ENCODE data around the gene ZNF492.
"Not testable (repeated sequence)": the region's sequence is repeated elsewhere in the genome, so short reads cannot be mapped to it uniquely, and the experiment has no call there.

The ZNF492 gene

GRCh38 chr19:22605275-22606211 lies 28.6 kb upstream of the ZNF492 start:
- 70 to 72% methylated on average over 12 of the region's 12 CpGs for WGBS, 2 experiments
- H3K9me3 ChIP-seq (ENCODE audit: control insufficient read depth, low read length), result peaks cover 24% of the 10 kb centered on the region
- no peaks in the 10 kb centered on the region for H3K36me3 ChIP-seq (ENCODE audit: control insufficient read depth, insufficient read depth, low read length)
- no peak overlapping the region for H3K4me3 ChIP-seq (ENCODE audit: insufficient read depth, low read depth, low read length)
- H3K27ac ChIP-seq (ENCODE audit: insufficient read depth, low read depth, low read length, poor library complexity, severe bottlenecking), result no peak overlapping the region
- no peaks in the 10 kb centered on the region for H3K27me3 ChIP-seq (ENCODE audit: control insufficient read depth, insufficient read depth, low read length, poor library complexity, severe bottlenecking)
- H3K4me1 ChIP-seq (ENCODE audit: control insufficient read depth, insufficient read depth, low read length), result no peaks in the 10 kb centered on the region

GRCh38 chr19:22606212-22606553 lies 27.9 kb upstream of the ZNF492 start:
- H3K9me3 ChIP-seq (ENCODE audit: control insufficient read depth, low read length), result peaks cover 27% of the 10 kb centered on the region
- no peak overlapping the region for H3K27ac ChIP-seq (ENCODE audit: insufficient read depth, low read depth, low read length, poor library complexity, severe bottlenecking)
- no peaks in the 10 kb centered on the region for H3K27me3 ChIP-seq (ENCODE audit: control insufficient read depth, insufficient read depth, low read length, poor library complexity, severe bottlenecking)
- H3K4me1 ChIP-seq (ENCODE audit: control insufficient read depth, insufficient read depth, low read length), result no peaks in the 10 kb centered on the region
- 32 to 40% methylated on average over 2 of the region's 2 CpGs for WGBS, 2 experiments
- H3K4me3 ChIP-seq (ENCODE audit: insufficient read depth, low read depth, low read length), result no peak overlapping the region
- H3K36me3 ChIP-seq (ENCODE audit: control insufficient read depth, insufficient read depth, low read length), result no peaks in the 10 kb centered on the region

- H3K27me3 ChIP-seq (ENCODE audit: control insufficient read depth, insufficient read depth, low read length, poor library complexity, severe bottlenecking), result no peaks in the 10 kb centered on the region
- peaks cover 26% of the 10 kb centered on the region for H3K9me3 ChIP-seq (ENCODE audit: control insufficient read depth, low read length)
- no peaks in the 10 kb centered on the region for H3K36me3 ChIP-seq (ENCODE audit: control insufficient read depth, insufficient read depth, low read length)
- no peak overlapping the region for H3K27ac ChIP-seq (ENCODE audit: insufficient read depth, low read depth, low read length, poor library complexity, severe bottlenecking)
- WGBS, 2 experiments, result 55 to 56% methylated on average over 6 of the region's 6 CpGs
- no peak overlapping the region for H3K4me3 ChIP-seq (ENCODE audit: insufficient read depth, low read depth, low read length)
- no peaks in the 10 kb centered on the region for H3K4me1 ChIP-seq (ENCODE audit: control insufficient read depth, insufficient read depth, low read length)
Observed at GRCh38 chr19:22606954-22607652, 27.0 kb upstream of the ZNF492 start.

GRCh38 chr19:22607653-22608430 lies 26.3 kb upstream of the ZNF492 start:
- 69 to 71% methylated on average over 18 of the region's 18 CpGs for WGBS, 2 experiments
- Histone ChIP-seq H3K4me3 (ENCODE audit: insufficient read depth, low read depth, low read length) (no peak overlapping the region), H3K36me3 (ENCODE audit: control insufficient read depth, insufficient read depth, low read length) (no peaks in the 10 kb centered on the region), H3K9me3 (ENCODE audit: control insufficient read depth, low read length) (peaks cover 21% of the 10 kb centered on the region), H3K4me1 (ENCODE audit: control insufficient read depth, insufficient read depth, low read length) (no peaks in the 10 kb centered on the region), H3K27me3 (ENCODE audit: control insufficient read depth, insufficient read depth, low read length, poor library complexity, severe bottlenecking) (no peaks in the 10 kb centered on the region), H3K27ac (ENCODE audit: insufficient read depth, low read depth, low read length, poor library complexity, severe bottlenecking) (no peak overlapping the region)

- 75 to 81% methylated on average over 7 of the region's 7 CpGs for WGBS, 2 experiments
- H3K27ac ChIP-seq (ENCODE audit: insufficient read depth, low read depth, low read length, poor library complexity, severe bottlenecking), result no peak overlapping the region
- H3K4me1 ChIP-seq (ENCODE audit: control insufficient read depth, insufficient read depth, low read length), result no peaks in the 10 kb centered on the region
- H3K4me3 ChIP-seq (ENCODE audit: insufficient read depth, low read depth, low read length), result no peak overlapping the region
- peaks cover 21% of the 10 kb centered on the region for H3K9me3 ChIP-seq (ENCODE audit: control insufficient read depth, low read length)
- no peaks in the 10 kb centered on the region for H3K36me3 ChIP-seq (ENCODE audit: control insufficient read depth, insufficient read depth, low read length)
- no peaks in the 10 kb centered on the region for H3K27me3 ChIP-seq (ENCODE audit: control insufficient read depth, insufficient read depth, low read length, poor library complexity, severe bottlenecking)
Observed at GRCh38 chr19:22608441-22608840, 25.7 kb upstream of the ZNF492 start.

- no peaks in the 10 kb centered on the region for H3K36me3 ChIP-seq (ENCODE audit: control insufficient read depth, insufficient read depth, low read length)
- H3K9me3 ChIP-seq (ENCODE audit: control insufficient read depth, low read length), result peaks cover 16% of the 10 kb centered on the region
- no peak overlapping the region for H3K27ac ChIP-seq (ENCODE audit: insufficient read depth, low read depth, low read length, poor library complexity, severe bottlenecking)
- H3K4me3 ChIP-seq (ENCODE audit: insufficient read depth, low read depth, low read length), result no peak overlapping the region
- H3K27me3 ChIP-seq (ENCODE audit: control insufficient read depth, insufficient read depth, low read length, poor library complexity, severe bottlenecking), result no peaks in the 10 kb centered on the region
- 78 to 79% methylated on average over 4 of the region's 4 CpGs for WGBS, 2 experiments
- H3K4me1 ChIP-seq (ENCODE audit: control insufficient read depth, insufficient read depth, low read length), result no peaks in the 10 kb centered on the region
Observed at GRCh38 chr19:22609630-22610029, 24.5 kb upstream of the ZNF492 start.

GRCh38 chr19:22610121-22610520 lies 24.0 kb upstream of the ZNF492 start:
- no peak overlapping the region for H3K4me3 ChIP-seq (ENCODE audit: insufficient read depth, low read depth, low read length)
- WGBS, 2 experiments, result 47 to 53% methylated on average over 2 of the region's 2 CpGs
- H3K4me1 ChIP-seq (ENCODE audit: control insufficient read depth, insufficient read depth, low read length), result no peaks in the 10 kb centered on the region
- no peaks in the 10 kb centered on the region for H3K36me3 ChIP-seq (ENCODE audit: control insufficient read depth, insufficient read depth, low read length)
- no peaks in the 10 kb centered on the region for H3K27me3 ChIP-seq (ENCODE audit: control insufficient read depth, insufficient read depth, low read length, poor library complexity, severe bottlenecking)
- no peak overlapping the region for H3K27ac ChIP-seq (ENCODE audit: insufficient read depth, low read depth, low read length, poor library complexity, severe bottlenecking)
- H3K9me3 ChIP-seq (ENCODE audit: control insufficient read depth, low read length), result peaks cover 16% of the 10 kb centered on the region

GRCh38 chr19:22612316-22612715 lies 21.8 kb upstream of the ZNF492 start:
- no peak overlapping the region for H3K27ac ChIP-seq (ENCODE audit: insufficient read depth, low read depth, low read length, poor library complexity, severe bottlenecking)
- 37 to 38% methylated on average over 1 of the region's 1 CpG for WGBS, 2 experiments
- H3K36me3 ChIP-seq (ENCODE audit: control insufficient read depth, insufficient read depth, low read length), result no peaks in the 10 kb centered on the region
- H3K27me3 ChIP-seq (ENCODE audit: control insufficient read depth, insufficient read depth, low read length, poor library complexity, severe bottlenecking), result no peaks in the 10 kb centered on the region
- H3K4me3 ChIP-seq (ENCODE audit: insufficient read depth, low read depth, low read length), result no peak overlapping the region
- H3K4me1 ChIP-seq (ENCODE audit: control insufficient read depth, insufficient read depth, low read length), result no peaks in the 10 kb centered on the region
- peaks cover 14% of the 10 kb centered on the region for H3K9me3 ChIP-seq (ENCODE audit: control insufficient read depth, low read length)

- Histone ChIP-seq H3K27ac (ENCODE audit: insufficient read depth, low read depth, low read length, poor library complexity, severe bottlenecking) (no peak overlapping the region), H3K27me3 (ENCODE audit: control insufficient read depth, insufficient read depth, low read length, poor library complexity, severe bottlenecking) (no peaks in the 10 kb centered on the region), H3K9me3 (ENCODE audit: control insufficient read depth, low read length) (peaks cover 5% of the 10 kb centered on the region), H3K4me3 (ENCODE audit: insufficient read depth, low read depth, low read length) (no peak overlapping the region), H3K4me1 (ENCODE audit: control insufficient read depth, insufficient read depth, low read length) (no peaks in the 10 kb centered on the region), H3K36me3 (ENCODE audit: control insufficient read depth, insufficient read depth, low read length) (no peaks in the 10 kb centered on the region)
- 90 to 92% methylated on average over 12 of the region's 12 CpGs for WGBS, 2 experiments
Observed at GRCh38 chr19:22616659-22617058, 17.5 kb upstream of the ZNF492 start.

- H3K27me3 ChIP-seq (ENCODE audit: control insufficient read depth, insufficient read depth, low read length, poor library complexity, severe bottlenecking); H3K4me1 ChIP-seq (ENCODE audit: control insufficient read depth, insufficient read depth, low read length); H3K36me3 ChIP-seq (ENCODE audit: control insufficient read depth, insufficient read depth, low read length); H3K9me3 ChIP-seq (ENCODE audit: control insufficient read depth, low read length); H3K27ac ChIP-seq (ENCODE audit: insufficient read depth, low read depth, low read length, poor library complexity, severe bottlenecking); H3K4me3 ChIP-seq (ENCODE audit: insufficient read depth, low read depth, low read length): not testable (repeated sequence)
- 81 to 82% methylated on average over 3 to 6 of the region's 7 CpGs for WGBS, 2 experiments
Observed at GRCh38 chr19:22617181-22617580, 16.9 kb upstream of the ZNF492 start.

Measured in ectodermal cell (in vitro differentiated cells).